Measurements from ENCODE around the gene UPF1. TPM values are rescaled to one million over a fixed set of nuclear protein-coding genes. Genes with fewer than 3 reads are reported as not detected.

The UPF1 gene
- total RNA-seq, 1 donor from 2014 or later: 57.8 TPM

DNA sequence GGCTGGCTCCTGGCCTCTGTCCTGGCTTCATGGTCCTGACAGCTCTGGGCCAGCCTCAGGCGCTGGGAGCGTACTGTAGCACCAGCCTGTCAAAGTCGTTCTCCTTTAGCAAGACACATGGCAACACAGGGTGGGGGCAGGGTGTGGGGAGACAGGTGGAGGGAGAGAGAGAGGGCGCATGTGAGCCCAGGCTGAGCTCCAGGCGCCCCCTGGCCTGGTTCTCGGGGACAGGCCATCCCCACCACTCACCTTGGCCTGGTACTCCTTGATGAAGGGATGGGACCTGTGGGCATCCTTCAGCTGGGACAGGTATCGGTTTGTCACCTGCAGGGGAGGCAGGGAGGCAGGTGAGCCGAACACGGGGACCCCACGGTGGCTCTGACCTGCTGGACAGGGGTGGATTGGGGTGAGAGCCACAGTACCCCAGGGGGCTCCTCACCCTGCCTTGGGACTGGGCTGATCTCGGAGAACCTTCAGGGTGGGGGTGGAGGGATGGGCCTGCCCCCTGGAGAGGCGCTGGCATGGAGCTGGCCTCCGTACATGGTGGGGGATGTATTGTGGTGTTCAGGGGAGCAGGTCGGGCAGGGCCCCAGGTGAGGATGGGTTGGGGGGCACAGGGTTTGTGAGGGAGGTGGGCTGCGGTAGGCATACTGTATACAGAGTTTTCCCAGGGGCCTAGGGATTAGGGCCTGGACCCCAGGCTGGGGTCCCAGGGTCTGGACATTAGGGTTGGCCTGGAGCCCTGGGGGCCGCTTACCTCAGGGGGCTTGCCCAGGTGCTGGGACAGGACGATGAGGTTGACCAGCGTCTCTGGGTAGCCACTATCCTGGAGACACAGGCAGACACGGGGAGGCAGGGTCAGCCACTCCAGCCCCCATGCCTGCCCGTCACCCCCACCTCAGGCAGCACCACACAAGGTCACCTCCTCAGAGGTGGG is 68.1 kb downstream of the UPF1 start:
- no peaks in the 10 kb centered on the region for H3K9me3 ChIP-seq (ENCODE audit: insufficient read depth, low read depth, low read length)
- Mint-ChIP-seq H3K27me3 (ENCODE audit: low read depth, unreplicated experiment) (no peaks in the 10 kb centered on the region), H3K36me3 (ENCODE audit: low read depth, unreplicated experiment) (peaks cover 10% of the 10 kb centered on the region), H3K4me1 (ENCODE audit: low read depth, unreplicated experiment) (peaks cover 2% of the 10 kb centered on the region), H3K4me3 (ENCODE audit: unreplicated experiment) (no peak overlapping the region), H3K27ac (ENCODE audit: unreplicated experiment) (no peak overlapping the region), H3K9me3 (ENCODE audit: unreplicated experiment) (no peaks in the 10 kb centered on the region)
- peaks cover under 1% of the 10 kb centered on the region for H3K27me3 ChIP-seq (ENCODE audit: insufficient read depth, low read length)
- FAIRE-seq (no peak), DNase-seq (ENCODE audit: low read depth) (no peak)
- TF ChIP-seq CTCF (IDR thresholded peaks at IDR 0.05; ENCODE audit: insufficient read depth, low read depth, low read length) (no peak), EZH2 (IDR thresholded peaks at IDR 0.05; ENCODE audit: insufficient read depth, low read length) (no peak)
- H3K27ac ChIP-seq (ENCODE audit: low read depth, low read length): no peak overlapping the region
- peaks cover 2% of the 10 kb centered on the region for H3K4me1 ChIP-seq (ENCODE audit: insufficient read depth, low read length)
- no peak overlapping the region for H2AFZ ChIP-seq (ENCODE audit: low read depth, low read length)
- no peak overlapping the region for H3K4me3 ChIP-seq (ENCODE audit: insufficient read depth, low read depth, low read length)
- no peak overlapping the region for H3K9ac ChIP-seq (ENCODE audit: low read length)
- no peak overlapping the region for H3K4me2 ChIP-seq (ENCODE audit: low read length)
- H3K79me2 ChIP-seq (ENCODE audit: insufficient read depth, low read length): no peaks in the 10 kb centered on the region
- H4K20me1 ChIP-seq (ENCODE audit: insufficient read depth, low read length): peaks cover 52% of the 10 kb centered on the region
- no peaks in the 10 kb centered on the region for H3K36me3 ChIP-seq (ENCODE audit: insufficient read depth, low read length)

GRCh38 chr19:18900700-18901481 is 69.1 kb downstream of the UPF1 start:
- H3K4me2 ChIP-seq (ENCODE audit: low read length): no peak overlapping the region
- H3K4me1 ChIP-seq (ENCODE audit: insufficient read depth, low read length): no peaks in the 10 kb centered on the region
- peaks cover 10% of the 10 kb centered on the region for H3K36me3 Mint-ChIP-seq (ENCODE audit: low read depth, unreplicated experiment)
- no peaks in the 10 kb centered on the region for H3K9me3 Mint-ChIP-seq (ENCODE audit: unreplicated experiment)
- no peak overlapping the region for H3K9ac ChIP-seq (ENCODE audit: low read length)
- no peak overlapping the region for H3K4me3 Mint-ChIP-seq (ENCODE audit: unreplicated experiment)
- H3K27me3 ChIP-seq (ENCODE audit: insufficient read depth, low read length): no peaks in the 10 kb centered on the region
- no peaks in the 10 kb centered on the region for H3K9me3 ChIP-seq (ENCODE audit: insufficient read depth, low read depth, low read length)
- peaks cover 2% of the 10 kb centered on the region for H3K4me1 Mint-ChIP-seq (ENCODE audit: low read depth, unreplicated experiment)
- H3K27ac Mint-ChIP-seq (ENCODE audit: unreplicated experiment): no peak overlapping the region
- H4K20me1 ChIP-seq (ENCODE audit: insufficient read depth, low read length): peaks cover 62% of the 10 kb centered on the region
- DNase-seq (ENCODE audit: low read depth) (no peak), FAIRE-seq (no peak)
- H2AFZ ChIP-seq (ENCODE audit: low read depth, low read length): no peak overlapping the region
- no peaks in the 10 kb centered on the region for H3K27me3 Mint-ChIP-seq (ENCODE audit: low read depth, unreplicated experiment)
- no peak overlapping the region for H3K4me3 ChIP-seq (ENCODE audit: insufficient read depth, low read depth, low read length)
- TF ChIP-seq CTCF (IDR thresholded peaks at IDR 0.05; ENCODE audit: insufficient read depth, low read depth, low read length) (no peak), EZH2 (IDR thresholded peaks at IDR 0.05; ENCODE audit: insufficient read depth, low read length) (no peak)
- H3K36me3 ChIP-seq (ENCODE audit: insufficient read depth, low read length): no peaks in the 10 kb centered on the region
- H3K79me2 ChIP-seq (ENCODE audit: insufficient read depth, low read length): no peaks in the 10 kb centered on the region
- H3K27ac ChIP-seq (ENCODE audit: low read depth, low read length): no peak overlapping the region

Measured in astrocyte (in vitro differentiated cells and primary cell).